ENCODE measurements around the gene ALDH18A1. TPM values are rescaled to one million over a fixed set of nuclear protein-coding genes. Genes with fewer than 3 reads are reported as not detected.
"Not testable (repeated sequence)": the region's sequence is repeated elsewhere in the genome, so short reads cannot be mapped to it uniquely, and the experiment has no call there.

The ALDH18A1 gene
- total RNA-seq, 1 donor from 2014 or later: 110 TPM

DNA sequence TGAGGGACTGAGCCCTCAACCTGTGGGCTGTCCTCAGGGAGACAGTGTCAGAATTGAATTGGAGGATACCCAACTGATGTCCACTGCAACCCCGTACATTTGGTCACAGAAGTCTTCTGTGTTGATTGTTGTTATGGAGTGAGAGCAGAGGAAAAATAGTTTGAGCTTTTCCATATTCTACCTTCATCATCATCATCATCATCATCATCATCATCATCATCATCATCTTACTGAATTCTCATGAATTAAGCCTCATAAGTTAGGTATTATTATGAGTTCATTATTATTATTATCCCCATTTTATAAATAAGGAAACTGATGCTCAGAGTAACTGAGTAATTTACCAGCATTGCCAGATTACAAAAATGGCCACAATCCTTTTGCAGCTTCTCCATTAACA is 8.4 kb downstream of the ALDH18A1 start:
- no peak for DNase-seq

DNA sequence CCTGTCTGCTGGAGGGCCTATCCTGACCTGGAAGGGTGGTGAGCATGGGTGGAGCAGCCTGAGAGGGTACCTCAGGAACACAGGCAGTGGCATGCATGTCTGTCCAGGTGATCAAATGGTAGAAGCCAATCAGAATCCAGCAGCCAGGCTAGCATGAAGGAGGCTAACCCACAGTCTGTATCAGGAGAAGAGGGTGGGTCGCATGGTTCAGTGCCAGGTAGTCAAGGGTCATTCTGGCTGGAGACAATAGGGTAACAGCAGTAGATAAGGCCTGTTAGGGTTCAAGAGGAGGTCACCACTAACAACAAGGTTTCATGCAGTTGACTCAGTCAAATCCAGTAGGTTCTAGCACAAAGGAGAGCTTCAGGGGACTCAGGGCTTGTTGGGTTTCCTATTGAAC is 10.4 kb downstream of the ALDH18A1 start:
- DNase-seq: no peak

DNA sequence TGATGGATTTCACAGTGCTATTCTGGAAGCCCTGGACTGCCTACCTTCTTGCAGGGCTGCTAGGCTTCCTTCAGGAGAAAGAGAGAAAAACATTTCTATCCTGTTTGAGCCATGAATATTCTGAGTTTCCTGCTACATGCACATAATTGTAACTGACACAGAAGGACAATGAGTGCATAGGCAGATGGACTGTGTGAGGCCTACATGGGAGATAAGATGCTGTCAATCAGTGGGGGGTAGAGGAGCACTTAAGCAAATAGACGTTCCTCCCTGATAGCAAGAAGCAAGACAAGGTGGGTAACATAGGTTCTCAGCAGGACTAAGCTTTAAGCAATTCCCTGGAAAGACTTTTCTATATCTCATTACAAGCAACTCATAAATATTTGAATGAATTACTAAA is 11.6 kb downstream of the ALDH18A1 start:
- DNase-seq: no peak

DNA sequence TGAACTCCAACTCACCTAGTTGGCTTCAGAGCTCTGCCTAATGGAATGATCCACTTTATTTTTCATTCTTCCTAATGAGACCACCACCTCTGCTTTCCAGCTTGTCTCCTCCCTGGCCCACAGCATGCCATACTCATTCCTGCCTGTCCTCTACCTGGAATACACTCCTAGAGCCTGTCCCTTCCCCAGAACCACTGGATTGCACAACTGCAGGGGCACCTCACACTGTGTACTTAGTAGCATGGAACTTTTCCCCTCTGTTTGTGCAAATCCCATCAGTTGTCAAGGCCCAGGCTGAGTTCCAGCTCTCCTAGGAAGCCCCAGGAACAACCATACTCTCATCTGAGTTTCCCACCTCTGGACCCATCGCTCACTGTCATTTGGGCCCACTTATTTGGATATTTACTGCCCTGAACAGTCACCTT is 15.6 kb downstream of the ALDH18A1 start:
- DNase-seq: no peak

DNA sequence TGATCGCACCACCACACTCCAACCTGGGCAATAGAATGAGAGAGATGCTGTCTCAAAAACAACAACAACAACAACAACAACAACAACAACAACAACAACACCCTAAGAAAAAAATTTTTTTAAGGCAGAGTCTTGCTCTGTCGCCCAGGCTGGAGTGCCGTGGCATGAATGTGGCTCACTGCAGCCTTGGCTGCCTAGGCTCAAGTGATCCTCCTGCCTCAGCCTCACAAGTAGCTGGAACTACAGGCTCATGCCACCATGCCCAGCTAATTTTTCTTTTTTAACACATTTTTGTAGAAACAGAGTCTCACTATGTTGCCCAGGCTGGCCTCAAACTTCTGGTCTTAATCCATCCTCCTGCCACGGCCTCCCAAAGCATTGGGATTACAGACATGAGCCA is 18.6 kb downstream of the ALDH18A1 start:
- no peak for DNase-seq

DNA sequence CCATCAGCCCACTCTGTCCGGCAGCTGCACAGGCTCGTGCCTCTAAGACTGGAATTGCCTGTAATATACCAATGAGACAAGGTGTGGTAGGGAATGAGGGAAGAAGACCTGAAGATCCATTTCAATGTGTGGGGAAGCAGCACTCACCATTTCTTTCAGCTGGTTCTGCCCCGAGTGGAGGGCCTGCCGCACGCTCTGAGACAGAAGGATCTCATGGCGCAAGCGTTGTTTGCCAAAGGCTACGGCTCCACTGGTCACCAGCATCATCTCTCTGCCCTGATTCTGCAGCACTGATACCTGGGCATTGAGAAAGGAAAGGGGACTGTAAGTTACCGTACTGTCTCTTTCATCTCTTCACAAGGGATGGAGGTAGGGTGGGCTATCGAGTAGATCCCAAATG is 19.4 kb downstream of the ALDH18A1 start:
- DNase-seq: no peak

DNA sequence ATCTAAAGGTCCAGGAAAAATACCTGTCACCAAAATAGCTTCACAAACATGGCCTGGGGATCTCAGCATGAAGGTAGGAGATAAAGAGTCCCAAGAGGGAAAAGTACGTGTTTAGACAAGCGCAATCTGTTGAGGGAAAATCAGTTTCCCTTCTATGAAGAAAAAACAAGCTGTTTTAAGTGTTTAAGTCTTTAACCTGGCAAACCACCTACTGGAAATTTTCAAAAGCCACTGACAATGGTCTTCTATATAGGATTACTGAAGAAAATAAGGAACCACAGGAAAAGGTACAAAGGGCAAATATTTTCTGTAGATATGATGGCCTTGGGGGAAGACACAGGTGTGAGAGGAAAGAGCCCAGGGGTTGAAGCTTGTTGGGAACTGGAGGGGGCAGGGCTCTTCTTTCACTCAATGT is 21.2 kb downstream of the ALDH18A1 start:
- no peak for DNase-seq

DNA sequence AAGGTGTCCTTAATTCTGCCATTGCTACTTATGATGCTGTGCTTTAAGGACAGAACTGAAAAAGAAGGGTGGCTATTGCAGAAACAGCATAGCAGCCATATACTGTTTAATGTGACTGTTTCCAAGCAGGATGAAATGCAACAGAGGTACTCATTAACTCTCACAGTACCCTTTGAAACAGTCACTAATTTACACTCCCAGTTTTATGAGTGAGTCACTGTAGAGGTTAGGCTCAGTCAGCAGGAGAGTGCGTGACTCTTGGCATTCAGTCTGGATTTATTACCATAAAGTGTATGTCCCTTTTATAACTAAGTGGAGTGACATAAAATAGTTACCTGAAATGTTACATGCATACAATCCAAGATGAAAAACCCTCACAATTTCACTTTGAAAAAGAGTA is 27.7 kb downstream of the ALDH18A1 start:
- no peak for DNase-seq

DNA sequence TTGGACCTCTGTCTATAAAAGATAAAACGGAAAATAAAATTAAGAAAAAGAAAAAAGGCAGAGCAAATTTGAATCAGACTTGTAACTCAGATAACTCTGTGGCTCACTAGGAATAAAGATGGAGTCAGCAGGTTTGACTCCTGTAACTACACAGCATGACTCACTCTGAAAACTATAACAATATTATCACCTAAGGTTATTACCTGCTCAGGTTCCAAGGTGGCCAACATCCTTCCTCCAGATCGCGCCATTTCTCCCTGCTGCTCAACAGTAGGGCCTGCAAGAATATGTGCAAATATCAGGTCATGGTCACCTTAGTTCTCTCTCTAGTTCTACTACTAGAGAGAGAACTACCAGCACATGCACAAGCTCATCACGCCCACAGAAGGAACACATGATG is 30.0 kb downstream of the ALDH18A1 start:
- DNase-seq: no peak

DNA sequence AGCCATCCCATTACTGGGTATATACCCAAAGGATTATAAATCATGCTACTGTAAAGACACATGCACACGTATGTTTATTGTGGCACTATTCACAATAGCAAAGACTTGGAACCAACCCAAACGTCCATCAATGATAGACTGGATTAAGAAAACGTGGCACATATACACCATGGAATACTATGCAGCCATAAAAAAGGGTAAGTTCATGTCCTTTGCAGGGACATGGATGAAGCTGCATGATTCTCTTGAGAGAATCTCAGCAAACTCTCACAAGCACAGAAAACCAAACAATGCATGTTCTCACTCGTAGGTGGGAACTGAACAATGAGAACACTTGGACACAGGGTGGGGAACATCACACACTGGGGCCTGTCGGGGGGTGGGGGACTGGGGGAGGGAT is 36.1 kb downstream of the ALDH18A1 start:
- not testable (repeated sequence) for DNase-seq

DNA sequence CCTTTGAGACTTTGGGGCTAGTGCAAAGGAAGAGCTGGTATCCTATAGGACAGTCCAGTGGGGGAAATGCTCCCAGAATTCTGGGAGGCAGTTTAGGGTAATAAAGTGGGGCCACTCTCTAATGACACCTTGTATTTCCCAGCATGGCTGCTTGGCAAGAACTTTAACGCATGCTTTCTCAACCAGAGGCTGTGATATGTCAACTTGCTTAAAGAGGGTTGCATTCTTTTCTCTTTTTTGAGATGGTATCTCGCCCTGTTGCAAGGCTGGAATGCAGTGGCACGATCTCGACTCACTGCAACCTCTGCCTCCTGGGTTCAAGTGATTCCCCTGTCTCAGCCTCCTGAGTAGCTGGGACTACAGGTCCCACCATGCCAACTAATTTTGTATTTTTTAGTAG is 38.4 kb downstream of the ALDH18A1 start:
- DNase-seq: no peak

DNA sequence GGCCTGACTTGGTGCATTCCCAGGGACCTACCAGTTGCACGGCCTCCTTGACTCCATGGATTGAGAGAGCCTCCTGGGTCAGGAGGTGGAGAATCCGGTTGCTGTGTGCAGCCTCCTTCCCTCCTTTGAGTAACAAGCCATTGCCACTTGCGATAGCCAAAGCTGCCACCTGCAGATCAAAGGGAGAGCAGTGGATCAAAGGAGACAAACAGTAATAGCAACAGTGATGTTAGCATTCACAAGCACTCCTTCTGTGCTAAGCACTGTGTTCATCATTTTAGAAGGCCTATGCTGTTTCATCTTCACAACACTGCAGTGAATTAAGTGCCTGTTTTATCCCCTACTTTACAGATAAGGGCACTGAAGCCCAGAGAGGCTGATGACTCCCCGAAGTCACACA is 40.1 kb downstream of the ALDH18A1 start:
- DNase-seq: no peak

DNA sequence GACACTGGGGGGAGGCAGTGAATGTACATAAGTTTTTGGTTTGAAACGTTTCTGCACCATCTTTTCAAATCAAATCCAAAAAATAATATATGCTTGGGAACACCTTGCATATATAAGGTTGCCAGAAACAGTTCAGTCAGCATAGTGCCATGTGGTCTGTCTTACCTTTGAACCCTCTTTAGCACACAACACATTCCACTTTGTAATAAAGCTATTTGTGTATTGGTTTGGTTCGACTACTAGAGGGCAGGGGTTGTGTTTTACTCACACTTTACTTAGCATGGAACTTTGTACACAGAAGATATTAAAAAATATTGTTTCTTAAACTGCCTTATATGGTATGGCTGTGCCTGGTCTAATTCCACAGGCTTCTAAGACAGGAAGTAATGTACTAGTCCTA is 43.2 kb downstream of the ALDH18A1 start:
- no peak for DNase-seq

DNA sequence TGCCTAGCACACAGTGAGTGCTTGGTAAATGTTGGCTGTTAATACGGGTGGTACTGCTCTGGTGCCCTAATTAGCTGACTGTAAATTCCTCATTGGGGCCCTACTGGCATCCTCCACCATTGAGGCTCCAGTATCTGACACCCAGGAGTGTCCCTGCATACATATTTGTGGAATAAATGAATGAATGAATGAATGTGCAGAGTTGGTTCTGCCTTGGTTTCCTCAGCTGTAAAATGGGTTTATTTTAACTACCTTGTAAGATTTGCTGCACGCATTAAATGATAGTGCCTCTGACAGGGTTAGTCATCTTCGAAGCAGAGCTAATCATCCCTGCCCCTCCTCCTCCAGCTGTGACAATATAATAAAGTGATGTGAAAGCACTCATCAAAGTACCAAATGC is 45.8 kb downstream of the ALDH18A1 start:
- DNase-seq: no peak

DNA sequence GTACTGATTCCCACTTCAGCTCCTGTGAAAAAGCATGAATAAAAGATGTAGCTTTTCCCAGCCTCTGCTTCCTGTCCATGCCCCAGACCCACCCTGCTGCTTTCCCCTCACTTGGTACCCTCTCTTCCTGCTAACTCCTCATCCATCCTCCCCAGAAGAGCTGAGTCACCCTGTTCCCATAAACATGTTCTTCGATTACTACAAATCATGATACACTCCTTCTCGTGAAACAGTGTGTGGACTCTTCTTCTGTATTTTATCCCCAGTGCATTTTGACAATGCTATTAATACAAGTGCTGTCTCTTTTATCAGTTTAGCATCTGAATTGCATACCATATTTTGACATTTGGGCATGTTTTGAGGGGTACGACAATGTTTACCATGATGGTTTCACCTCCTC is 49.6 kb downstream of the ALDH18A1 start:
- no peak for DNase-seq

DNA sequence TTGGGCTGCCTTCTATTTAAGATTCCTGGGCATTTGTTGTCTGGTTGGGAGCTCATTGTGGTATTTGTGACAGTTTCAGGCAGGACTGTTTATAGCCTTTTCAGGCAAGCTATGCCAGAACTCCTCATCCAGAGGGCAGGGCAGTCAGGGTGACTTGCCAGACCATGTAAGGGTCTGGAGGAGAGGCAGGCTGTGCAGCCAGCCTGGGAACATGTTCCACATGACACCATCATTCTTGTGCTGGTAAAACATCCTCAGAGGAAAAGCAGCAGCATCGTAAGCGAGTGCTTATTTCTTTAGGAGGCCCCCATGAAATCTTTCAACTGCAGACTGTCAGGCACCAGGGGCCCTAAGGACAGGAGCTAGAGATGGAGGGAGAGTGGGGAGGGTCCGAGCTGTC is 51.3 kb downstream of the ALDH18A1 start:
- DNase-seq: no peak

DNA sequence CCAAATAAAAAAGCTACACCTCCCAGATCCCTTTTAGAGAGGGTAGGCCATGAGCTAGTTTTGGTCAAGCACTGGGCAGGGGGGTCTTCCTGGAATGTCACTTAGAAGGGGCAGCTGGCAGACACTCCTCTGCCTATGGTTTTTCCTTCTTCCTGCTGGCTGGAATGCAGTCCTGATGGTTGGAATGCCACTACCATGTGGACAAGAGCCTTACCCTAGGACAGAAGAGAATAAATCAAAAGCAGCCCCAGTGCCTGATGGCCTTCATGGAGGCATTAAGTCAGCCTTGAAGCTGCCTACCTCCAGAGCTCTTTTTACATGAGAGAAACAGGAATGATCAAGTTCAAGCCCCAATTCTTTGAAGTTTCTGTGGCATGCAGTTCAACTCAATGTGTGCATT is 51.9 kb downstream of the ALDH18A1 start:
- no peak for DNase-seq

DNA sequence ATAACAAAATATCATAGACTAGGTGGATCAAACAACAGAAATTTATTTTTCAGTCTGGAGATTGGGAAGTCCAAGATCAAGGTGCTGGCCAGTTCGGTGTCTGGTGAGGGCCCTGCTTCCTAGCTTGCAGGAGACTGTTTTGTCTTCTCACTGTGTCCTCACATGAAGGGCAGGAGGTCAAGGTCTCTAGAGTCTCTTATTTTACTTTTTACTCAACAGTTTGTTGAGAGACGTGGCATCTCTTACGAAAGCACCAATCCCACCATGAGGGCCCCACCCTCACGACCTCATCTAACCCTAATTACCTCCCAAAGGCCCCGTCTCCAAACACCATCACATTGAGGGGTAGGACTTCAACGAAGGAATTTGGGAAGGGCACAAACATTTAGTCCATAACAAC is 54.1 kb downstream of the ALDH18A1 start:
- DNase-seq: no peak

DNA sequence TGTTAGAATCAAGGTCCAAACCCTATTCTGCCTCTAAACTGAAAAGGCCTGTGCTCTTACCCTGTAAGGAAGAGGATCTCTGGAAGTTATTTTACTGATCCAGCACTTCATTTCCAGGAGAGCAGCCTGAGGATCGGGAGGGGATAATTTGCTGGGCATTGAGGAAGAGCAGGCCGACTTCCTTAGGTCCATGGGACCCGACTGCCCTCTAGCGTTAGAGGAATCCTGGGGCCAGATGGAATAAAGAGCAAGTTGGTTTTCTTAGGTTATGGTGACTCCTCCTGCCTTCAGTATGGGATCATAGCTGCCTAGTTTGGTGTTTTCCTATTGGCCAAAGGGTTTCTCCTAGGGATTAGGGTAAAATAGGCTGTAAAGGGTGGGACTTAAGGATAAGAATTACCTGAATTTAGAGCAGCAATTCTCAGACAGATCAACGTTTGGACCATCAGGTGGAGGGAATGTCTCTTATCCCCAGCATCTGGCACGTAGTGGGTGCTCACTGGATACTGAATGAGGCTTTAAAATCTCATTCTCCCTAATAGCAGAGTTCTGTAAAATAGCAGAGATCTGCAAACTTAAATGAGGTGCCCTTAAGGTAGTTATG is 55.3 kb downstream of the ALDH18A1 start:
- peak; percentile 94 for DNase-seq

DNA sequence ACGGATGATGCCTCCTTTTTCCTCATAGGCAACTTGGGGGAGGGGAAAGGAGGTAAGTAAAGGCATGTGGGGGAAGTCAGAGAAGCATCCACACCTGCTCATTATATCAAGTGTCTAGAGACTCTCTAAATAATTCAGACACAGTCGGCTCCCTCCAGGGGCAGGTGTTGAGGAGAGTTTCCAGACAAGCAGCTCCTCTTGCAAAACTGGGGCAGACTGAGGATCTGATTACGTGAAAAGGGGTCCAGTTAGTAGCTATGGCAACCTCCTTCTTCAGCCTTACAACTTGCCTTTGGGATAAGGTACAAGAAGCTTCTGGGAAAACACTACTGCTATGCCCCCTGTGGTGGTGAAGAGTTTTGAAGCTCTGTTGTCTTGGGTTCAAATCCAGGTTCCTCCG is 56.4 kb downstream of the ALDH18A1 start:
- DNase-seq: no peak

DNA sequence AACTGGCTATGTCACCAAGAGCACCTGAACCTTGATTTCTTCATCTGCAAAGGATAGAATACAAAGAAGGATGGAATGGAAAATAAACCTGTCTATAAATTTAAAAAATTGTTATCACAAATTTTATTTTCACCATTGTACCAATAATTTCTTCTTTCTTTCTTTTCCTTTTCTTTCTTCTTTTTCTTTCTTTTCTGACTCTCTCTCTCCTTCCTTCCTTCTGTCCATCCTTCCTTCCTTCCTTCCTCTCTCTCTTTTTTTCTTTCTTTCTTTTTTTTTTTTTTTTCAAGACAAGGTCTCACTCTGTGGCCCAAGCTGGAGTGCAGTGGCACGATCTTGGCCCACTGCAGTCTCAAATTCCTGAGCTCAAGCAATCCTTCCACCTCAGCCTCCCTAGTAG is 58.7 kb downstream of the ALDH18A1 start:
- DNase-seq: no peak

DNA sequence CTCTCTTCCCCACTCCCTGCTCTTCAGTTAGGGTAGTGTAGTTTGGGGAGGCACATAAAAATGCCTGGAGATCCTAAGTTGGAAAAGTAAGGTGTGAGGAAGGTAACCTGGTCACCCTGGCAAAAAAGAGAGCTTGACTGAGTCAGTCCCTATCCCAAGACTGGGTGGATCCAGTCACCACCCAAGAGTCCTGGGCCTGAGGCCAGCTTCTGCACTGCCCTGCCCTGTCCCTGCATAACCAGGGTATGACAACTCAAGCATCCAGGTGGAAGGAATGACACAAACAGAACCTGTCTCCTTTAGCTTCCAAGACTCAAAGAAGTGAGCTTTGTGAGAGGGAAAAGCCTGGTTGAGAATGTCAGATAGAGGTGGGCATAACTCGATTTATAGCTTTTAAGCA is 68.5 kb downstream of the ALDH18A1 start:
- no peak for DNase-seq

DNA sequence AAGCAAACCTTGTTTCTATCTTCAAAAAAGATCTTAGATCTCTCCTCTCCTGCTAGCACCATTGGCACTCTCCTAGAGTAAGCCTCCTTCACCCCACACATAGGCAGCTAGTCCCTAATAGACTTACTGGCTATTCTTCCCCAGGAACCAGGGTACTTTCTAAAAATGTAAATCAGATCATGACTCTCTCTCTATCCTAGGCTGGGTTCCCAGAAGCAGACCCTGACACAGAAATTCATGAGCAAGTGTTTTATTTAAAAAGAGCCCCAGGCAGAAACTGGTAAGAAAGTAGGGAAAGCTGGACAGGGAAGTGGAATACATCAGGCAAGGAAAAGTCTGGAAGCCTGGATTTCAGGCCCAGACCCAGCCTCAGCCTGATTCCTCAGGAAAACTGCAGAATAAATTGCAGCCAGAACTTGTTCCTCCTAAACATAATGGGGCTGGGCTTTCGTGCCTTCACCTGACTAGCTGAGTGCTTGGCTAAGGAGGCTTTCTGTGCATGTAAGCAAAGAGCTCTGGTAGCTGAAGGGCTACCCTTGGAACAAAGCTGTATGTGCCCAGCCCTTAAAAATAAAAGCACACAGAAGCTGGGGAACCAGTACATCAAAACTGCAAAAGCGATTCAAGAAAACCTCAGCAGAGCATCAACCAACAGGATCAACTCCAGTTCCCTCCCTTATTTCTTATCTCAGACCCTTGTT is 76.5 kb downstream of the ALDH18A1 start:
- DNase-seq: no peak

DNA sequence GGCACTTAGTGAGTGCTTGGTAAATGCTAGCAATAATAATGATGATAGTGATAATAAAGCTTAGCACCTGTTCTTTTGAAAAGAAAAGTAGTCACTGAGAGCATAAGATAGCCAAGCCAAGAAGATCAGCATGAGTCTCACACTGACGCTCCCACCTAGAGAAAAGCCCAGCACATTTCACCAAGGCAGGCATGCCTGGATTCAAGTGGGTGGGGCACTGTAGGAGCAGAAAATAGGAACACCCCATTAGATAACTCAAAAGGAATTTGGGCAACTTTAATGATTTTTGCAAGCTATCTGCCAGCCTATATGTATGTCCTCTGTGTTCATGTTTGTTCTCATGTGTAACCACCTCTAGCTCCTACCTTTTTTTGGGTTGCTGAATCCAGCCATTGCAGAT is 77.2 kb downstream of the ALDH18A1 start:
- no peak for DNase-seq

DNA sequence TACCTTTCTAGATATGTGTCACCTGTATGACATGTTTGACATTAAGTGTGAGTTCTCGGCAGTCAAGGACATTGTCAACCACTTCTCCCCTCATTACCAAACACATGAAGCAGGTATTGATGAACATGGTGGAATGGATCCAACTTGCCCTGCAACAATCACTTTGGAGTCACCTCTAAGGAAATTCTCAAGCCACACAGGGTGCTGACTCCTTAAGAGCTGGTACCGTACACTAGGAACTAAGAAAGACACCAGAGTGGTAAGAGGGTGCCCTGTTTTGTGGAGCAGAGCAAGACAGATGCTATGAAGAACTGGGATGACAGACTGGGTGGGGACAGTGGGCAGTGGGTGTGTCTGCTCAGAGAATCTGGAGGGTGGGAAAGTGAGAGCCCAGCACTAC is 77.9 kb downstream of the ALDH18A1 start:
- no peak for DNase-seq

All from dermis blood vessel endothelial cell (primary cell).